ENCODE data around the gene SUGP2. TPM values are rescaled to one million over a fixed set of nuclear protein-coding genes. Genes with fewer than 3 reads are reported as not detected.

Gene SUGP2
- total and polyA plus RNA-seq, 5 experiments from 2014 or later = 7.4 to 136 (median 8.2) TPM

DNA sequence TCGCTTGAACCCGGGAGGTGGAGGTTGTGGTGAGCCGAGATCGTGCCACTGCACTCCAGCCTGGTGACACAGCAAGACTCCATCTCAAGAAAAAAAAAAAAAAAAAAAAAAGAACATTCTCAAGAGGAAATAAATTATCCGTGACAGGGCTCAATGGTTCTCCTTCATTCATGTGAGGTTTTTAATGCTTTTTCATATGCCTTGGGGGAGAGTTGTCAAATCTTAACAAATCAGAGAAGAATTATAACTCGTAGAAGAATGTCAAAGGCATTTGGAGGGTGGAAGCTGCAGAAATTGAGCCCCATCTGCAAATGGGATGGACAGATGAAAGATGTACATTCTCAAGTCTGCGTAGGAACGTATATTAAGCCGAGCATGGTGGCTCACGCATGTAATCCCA is 57.4 kb downstream of the SUGP2 start:
- no peak overlapping the region for H3K27ac Mint-ChIP-seq
- H3K27me3 Mint-ChIP-seq = peaks cover 0 to 19% (median 1%) of the 10 kb centered on the region in 5 donors
- ATAC-seq = no peak
- no peaks in the 10 kb centered on the region for H3K36me3 Mint-ChIP-seq
- no peak for DNase-seq
- no peaks in the 10 kb centered on the region for H3K4me1 Mint-ChIP-seq
- H3K4me3 Mint-ChIP-seq = no peak overlapping the region
- POLR2A ChIA-PET = no interaction called here
- no peaks in the 10 kb centered on the region for H3K9me3 Mint-ChIP-seq

DNA sequence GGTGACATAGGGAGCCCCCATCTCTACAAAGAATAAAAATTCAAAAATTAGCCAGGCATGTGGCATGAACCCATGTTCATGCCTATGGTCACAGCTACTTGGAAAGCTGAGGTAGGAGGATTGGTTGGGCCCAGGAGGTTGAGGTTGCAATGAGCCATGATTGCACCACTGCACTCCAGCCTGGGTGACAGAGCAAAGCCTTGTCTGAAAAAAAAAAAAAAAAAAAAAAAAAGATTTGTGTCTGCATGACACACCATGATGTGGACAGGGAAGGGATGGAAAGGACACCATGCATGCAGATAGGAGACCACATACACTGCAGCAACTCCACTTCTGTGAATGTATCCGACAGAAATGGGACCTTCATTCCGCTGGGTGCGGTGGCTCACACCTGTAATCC is 58.3 kb downstream of the SUGP2 start:
- ATAC-seq (no peak), DNase-seq (no peak)
- Mint-ChIP-seq H3K4me1 (no peaks in the 10 kb centered on the region), H3K36me3 (no peaks in the 10 kb centered on the region), H3K27me3 (peaks cover 0 to 19% (median 1%) of the 10 kb centered on the region in 5 donors), H3K9me3 (no peaks in the 10 kb centered on the region), H3K27ac (no peak overlapping the region), H3K4me3 (no peak overlapping the region)
- POLR2A ChIA-PET = interaction anchor here (0.7 kb wide), 1 partner anchor 103 kb away, joined by 5 read pairs; no protein-coding TSS in a partner anchor

DNA sequence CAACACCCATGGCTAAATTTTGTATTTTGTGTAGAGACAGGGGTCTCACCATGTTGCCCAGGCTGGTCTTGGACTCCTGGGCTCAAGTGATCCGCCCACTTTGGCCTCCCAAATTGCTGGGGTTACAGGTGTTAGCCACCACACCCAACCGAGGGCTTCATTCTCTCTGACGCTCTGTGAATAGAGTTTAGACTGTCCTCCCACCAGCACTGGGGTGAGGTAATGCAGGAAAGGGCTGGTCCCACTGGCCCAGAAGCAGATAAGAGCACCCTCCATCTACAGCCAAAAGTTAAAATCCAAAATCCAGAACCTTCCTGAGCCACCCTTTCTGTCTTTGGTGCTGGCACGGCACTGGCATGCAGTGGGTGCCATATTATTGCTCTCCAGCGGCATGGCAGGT is 60.5 kb downstream of the SUGP2 start:
- peaks cover 0 to 6% (median 0%) of the 10 kb centered on the region in 9 donors for H3K9me3 Mint-ChIP-seq
- H3K4me3 Mint-ChIP-seq = no peak overlapping the region
- DNase-seq (no peak), ATAC-seq (no peak)
- no peaks in the 10 kb centered on the region for H3K36me3 Mint-ChIP-seq
- no peak overlapping the region for H3K27ac Mint-ChIP-seq
- POLR2A ChIA-PET = no interaction called here
- no peaks in the 10 kb centered on the region for H3K4me1 Mint-ChIP-seq
- H3K27me3 Mint-ChIP-seq = peaks cover 0 to 22% (median 4%) of the 10 kb centered on the region in 5 donors

DNA sequence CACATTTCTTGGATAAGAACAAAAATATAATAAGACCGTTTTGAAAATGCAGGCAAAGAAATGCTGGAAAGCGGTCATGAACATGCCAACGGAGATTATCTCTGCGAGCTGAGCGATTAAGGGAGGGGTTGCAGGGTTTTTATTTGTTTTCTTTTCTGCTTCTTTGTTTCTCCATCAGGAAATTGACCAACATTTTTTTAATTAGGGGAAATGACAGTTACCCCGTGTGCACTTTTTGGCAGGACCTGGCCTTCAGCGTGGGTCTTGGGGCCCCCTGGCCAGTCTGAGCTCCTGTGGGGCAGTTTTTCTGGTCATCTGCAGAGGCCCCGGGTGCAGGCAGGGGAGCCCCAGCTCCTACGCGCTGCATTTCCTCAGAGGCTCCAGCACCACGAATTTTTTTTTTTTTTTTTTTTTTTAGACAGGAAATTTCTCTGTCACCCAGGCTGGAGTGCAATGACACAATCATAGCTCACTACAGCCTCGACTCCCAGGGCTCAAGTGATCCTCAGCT is 61.0 kb downstream of the SUGP2 start:
- H3K9me3 Mint-ChIP-seq = peaks cover 0 to 6% (median 0%) of the 10 kb centered on the region in 9 donors
- no peak overlapping the region for H3K4me3 Mint-ChIP-seq
- no peaks in the 10 kb centered on the region for H3K4me1 Mint-ChIP-seq
- no peak for DNase-seq
- no peak overlapping the region for H3K27ac Mint-ChIP-seq
- no peak for ATAC-seq
- POLR2A ChIA-PET = no interaction called here
- H3K36me3 Mint-ChIP-seq = no peaks in the 10 kb centered on the region
- H3K27me3 Mint-ChIP-seq = peaks cover 0 to 22% (median 4%) of the 10 kb centered on the region in 5 donors

DNA sequence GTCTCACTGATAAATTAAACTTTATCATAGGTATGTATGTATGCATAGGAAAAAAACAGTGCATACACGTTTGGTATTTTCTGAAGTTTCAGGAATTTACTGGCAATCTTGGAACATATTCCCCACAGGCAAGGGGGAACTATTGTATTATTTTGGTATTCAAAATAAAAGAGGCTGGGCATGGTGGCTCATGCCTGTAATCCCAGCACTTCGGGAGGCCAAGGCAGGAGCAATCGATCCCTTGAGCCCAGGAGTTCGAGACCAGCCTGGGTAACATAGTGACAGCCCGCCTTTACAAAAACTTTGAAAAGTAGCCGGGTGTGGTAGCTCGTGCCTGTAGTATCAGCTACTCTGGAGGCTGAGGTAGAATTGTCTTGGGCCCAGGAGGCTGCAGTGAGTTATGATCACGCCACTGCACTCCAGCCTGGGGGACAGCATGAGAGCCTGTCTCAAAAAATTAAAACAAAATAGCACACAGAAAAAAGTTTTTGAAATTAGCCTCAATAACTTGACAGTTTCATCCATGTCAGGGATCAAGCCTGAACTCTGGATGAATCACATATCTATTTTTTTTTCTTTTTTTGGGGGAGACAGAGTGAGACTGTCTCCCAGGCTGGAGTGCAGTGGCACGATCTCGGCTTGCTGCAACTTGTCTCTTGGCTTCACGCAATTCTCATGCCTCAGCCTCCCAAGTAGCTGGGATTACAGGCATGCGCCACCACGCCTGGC is 63.2 kb downstream of the SUGP2 start:
- H3K27ac Mint-ChIP-seq = no peak overlapping the region
- POLR2A ChIA-PET = no interaction called here
- no peaks in the 10 kb centered on the region for H3K4me1 Mint-ChIP-seq
- no peaks in the 10 kb centered on the region for H3K36me3 Mint-ChIP-seq
- no peak overlapping the region for H3K4me3 Mint-ChIP-seq
- ATAC-seq (no peak), DNase-seq (no peak)
- H3K9me3 Mint-ChIP-seq = peaks cover 0 to 6% (median 0%) of the 10 kb centered on the region in 9 donors
- H3K27me3 Mint-ChIP-seq = peaks cover 0 to 23% (median 3%) of the 10 kb centered on the region in 5 donors

DNA sequence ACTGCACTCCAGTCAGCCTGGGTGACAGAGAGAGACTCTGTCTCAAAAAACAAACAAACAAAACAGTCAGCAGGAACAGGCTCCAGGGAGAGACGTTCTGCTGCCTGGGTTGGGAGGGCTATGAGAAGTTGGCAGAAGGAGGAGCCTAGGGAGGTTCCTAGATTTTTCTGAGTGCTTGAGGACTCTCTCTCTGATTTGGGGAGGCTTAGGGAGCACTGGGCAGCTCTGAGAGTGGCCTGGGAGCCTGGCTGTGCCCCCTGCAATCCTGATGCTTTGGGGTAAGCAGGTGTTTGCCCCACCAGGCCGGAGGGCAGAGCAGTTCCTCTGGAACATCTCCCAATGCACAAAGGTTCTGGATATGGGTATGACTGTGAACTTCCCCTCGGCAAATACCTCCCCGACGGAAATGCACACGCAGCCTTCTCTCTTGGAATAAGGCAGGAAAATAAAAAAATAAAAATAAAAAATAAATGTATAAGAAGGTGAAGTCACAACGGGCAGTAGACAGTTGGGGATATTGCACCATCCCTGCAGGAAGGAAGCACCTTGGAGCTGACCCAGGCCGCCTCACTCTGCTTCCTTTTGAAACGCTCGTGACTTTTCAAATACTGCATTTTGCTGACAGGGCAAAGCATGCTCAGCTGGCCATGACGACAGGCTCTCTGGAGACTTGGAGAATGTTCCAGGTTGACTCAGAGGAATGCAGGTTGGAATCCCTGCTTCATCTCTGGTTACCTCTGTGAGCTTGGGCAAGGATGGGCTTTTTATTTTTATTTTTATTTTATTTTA is 65.8 kb downstream of the SUGP2 start:
- H3K9me3 Mint-ChIP-seq = peaks cover 0 to 6% (median 0%) of the 10 kb centered on the region in 9 donors
- DNase-seq (no peak), ATAC-seq (no peak)
- peaks cover 0 to 16% (median 0%) of the 10 kb centered on the region in 5 donors for H3K27me3 Mint-ChIP-seq
- POLR2A ChIA-PET = interaction anchor here (0.7 kb wide), 1 partner anchor 132 kb away, joined by 4 read pairs; no protein-coding TSS in a partner anchor
- H3K4me3 Mint-ChIP-seq = no peak overlapping the region
- no peak overlapping the region for H3K27ac Mint-ChIP-seq
- no peaks in the 10 kb centered on the region for H3K36me3 Mint-ChIP-seq
- no peaks in the 10 kb centered on the region for H3K4me1 Mint-ChIP-seq

DNA sequence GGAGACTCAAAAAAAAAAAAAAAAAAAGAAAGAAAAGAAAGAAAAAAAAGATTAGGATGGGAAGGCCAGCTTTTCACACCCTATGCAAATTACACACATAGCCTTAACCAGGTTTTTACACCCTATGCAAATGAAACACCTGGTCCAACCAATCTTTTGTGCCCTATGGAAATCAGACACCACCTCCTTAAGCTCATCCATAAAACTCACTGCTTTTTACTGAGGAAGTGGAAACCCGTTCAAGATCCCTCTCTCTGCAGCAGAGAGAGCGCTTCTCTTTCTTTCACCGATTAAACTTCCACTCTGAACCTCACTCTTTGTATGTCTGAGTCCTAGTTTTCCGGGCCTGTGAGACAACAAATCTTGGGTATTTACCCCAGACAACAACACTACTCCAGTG is 67.0 kb downstream of the SUGP2 start:
- peaks cover 0 to 6% (median 0%) of the 10 kb centered on the region in 9 donors for H3K9me3 Mint-ChIP-seq
- ATAC-seq (no peak), DNase-seq (no peak)
- peaks cover 0 to 13% (median 0%) of the 10 kb centered on the region in 5 donors for H3K27me3 Mint-ChIP-seq
- peaks cover 9 to 12% (median 10%) of the 10 kb centered on the region in 4 donors for H3K4me1 Mint-ChIP-seq
- no peak overlapping the region for H3K4me3 Mint-ChIP-seq
- POLR2A ChIA-PET = no interaction called here
- H3K27ac Mint-ChIP-seq = no peak overlapping the region
- H3K36me3 Mint-ChIP-seq = no peaks in the 10 kb centered on the region

DNA sequence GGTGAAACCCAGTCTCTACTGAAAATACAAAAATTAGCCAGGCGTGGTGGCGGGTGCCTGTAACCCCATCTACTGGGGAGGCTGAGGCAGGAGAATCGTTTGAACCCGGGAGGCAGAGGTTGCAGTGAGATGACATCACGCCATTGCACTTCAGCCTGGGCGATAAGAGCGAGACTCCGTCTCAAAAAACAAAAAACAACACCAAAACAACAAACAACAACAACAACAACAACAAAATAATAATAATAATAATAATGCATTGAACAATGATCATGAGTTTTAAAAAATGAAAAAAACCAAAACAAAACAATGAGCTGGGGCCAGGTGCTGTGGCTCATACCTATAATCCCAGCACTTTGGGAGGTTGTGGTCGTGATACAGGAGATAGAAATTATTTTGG is 69.2 kb downstream of the SUGP2 start:
- Mint-ChIP-seq H3K36me3 (no peaks in the 10 kb centered on the region), H3K4me1 (peaks cover 9 to 14% (median 11%) of the 10 kb centered on the region in 4 donors), H3K27me3 (peaks cover 0 to 15% (median 2%) of the 10 kb centered on the region in 5 donors), H3K4me3 (no peak overlapping the region), H3K9me3 (peaks cover 0 to 4% (median 0%) of the 10 kb centered on the region in 9 donors), H3K27ac (no peak overlapping the region)
- no peak for ATAC-seq
- DNase-seq = no peak
- POLR2A ChIA-PET = no interaction called here

DNA sequence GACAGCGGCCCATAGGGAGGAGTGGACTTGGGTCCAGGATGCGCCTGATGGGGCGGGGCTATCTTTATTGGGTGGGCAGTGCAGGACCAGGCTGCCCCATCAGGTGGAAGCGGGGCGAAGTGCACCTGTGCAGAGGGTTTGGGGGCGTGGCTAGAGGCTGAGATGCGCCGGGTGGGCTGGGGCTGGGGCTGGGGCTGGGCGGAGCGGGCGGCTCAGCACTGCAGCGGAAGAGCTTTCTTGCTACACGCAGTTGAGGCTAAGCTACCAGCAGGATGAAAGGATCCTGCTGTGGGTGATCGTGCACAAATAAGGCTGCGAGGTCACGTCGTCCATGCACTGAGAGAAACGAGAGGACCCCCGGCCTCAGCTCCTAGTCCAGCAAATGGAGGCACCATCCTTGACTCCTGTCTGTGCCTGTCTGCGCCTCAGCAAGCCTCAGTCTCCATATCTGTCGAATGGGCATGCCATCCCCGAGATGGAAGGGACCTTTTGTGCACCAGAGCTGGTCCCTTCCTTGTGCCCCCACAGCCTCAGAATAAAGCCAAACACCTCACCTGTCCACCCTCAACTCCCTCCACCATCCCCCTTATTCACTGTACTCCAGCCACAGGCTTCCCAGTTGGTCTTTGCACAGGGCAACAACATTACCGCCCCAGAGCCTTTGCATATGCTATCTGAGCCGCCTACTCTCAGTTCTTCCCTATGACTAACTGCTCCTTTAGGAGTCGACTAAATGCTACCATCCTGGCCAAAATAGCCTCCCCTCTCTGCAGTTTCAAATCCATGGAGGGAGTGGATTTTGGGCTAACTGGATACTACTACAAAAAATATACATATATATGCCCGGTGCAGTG is 71.3 kb downstream of the SUGP2 start:
- Mint-ChIP-seq H3K36me3 (no peaks in the 10 kb centered on the region), H3K9me3 (no peaks in the 10 kb centered on the region), H3K27me3 (peaks cover 0 to 12% (median 2%) of the 10 kb centered on the region in 5 donors), H3K4me1 (peaks cover 9 to 14% (median 11%) of the 10 kb centered on the region in 4 donors), H3K27ac (peak overlapping the region in 2 of 10 donors; percentile 25 to 63), H3K4me3 (peak overlapping the region; percentile 4 to 67 (median 48))
- POLR2A ChIA-PET = no interaction called here
- DNase-seq (peak in 4 of 10 donors; percentile 15 to 31 (median 26)), ATAC-seq (peak; percentile 76 to 88)

DNA sequence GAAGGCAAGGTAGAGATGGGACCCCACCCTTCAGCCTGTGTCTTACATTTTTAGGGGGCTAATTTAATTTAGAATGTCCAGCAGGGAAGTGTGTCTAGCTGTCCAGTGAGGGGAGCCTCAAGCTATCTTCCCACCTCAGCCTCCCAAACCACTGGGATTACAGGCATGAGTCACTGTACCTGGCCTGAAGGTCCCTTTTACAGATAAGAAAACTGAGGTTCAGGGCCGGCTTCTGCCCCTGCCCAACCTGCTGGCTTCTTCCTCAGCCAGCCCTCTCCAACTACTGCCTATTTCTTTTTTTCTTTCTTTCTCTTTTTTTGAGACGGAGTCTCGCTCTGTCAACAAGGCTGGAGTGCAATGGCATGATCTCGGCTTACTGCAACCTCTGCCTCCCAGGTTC is 72.9 kb downstream of the SUGP2 start:
- peaks cover 9 to 14% (median 11%) of the 10 kb centered on the region in 4 donors for H3K4me1 Mint-ChIP-seq
- H3K27me3 Mint-ChIP-seq = peaks cover 0 to 12% (median 2%) of the 10 kb centered on the region in 5 donors
- no peak overlapping the region for H3K4me3 Mint-ChIP-seq
- DNase-seq (no peak), ATAC-seq (no peak)
- POLR2A ChIA-PET = no interaction called here
- peaks cover 0 to 3% (median 0%) of the 10 kb centered on the region in 9 donors for H3K9me3 Mint-ChIP-seq
- H3K27ac Mint-ChIP-seq = no peak overlapping the region
- H3K36me3 Mint-ChIP-seq = no peaks in the 10 kb centered on the region

DNA sequence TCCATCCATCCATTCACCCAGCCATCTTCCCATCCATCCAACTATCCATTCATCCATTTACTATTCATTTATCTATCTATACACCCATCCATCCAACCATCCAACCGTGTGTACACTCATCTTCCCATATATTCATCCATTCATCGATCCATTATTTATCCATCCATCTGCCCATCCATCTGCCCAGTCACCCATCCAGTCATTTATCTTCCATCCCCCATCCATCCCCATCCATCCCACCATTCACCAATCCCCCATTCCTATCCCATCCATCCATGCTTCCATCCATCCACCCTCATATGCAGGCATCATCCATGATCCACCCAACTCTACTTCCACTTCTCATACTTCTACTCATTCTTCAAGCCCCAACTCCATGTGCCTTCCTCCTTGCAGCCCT is 78.3 kb downstream of the SUGP2 start:
- no peak for DNase-seq
- H3K4me1 Mint-ChIP-seq = peaks cover 0 to 2% (median 0%) of the 10 kb centered on the region in 4 donors
- peaks cover 0 to 4% (median 2%) of the 10 kb centered on the region in 5 donors for H3K27me3 Mint-ChIP-seq
- POLR2A ChIA-PET = no interaction called here
- H3K36me3 Mint-ChIP-seq = no peaks in the 10 kb centered on the region
- H3K4me3 Mint-ChIP-seq = no peak overlapping the region
- ATAC-seq = no peak
- peaks cover 0 to 15% (median 0%) of the 10 kb centered on the region in 9 donors for H3K9me3 Mint-ChIP-seq
- H3K27ac Mint-ChIP-seq = no peak overlapping the region

DNA sequence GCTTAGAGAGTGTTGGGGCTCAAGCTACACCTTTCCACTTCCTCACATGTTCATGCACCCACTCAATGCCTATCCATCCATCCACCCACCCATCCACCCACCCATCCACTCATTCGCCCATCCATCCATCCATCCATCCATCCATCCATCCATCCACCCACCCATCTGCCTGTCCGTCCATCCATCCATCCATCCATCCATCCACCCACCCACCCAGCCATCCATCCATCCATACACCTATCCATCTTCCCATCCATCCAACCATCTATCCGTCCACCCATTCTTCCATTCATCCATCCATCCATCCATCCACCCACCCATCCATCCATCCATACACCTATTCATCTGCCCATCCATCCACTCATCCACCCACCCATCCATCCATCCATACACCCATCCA is 79.2 kb downstream of the SUGP2 start:
- DNase-seq (no peak), ATAC-seq (no peak)
- Mint-ChIP-seq H3K27ac (no peak overlapping the region), H3K4me1 (peaks cover 0 to 2% (median 0%) of the 10 kb centered on the region in 4 donors), H3K9me3 (peaks cover 0 to 15% (median 0%) of the 10 kb centered on the region in 9 donors), H3K27me3 (peaks cover 0 to 4% (median 2%) of the 10 kb centered on the region in 5 donors), H3K4me3 (no peak overlapping the region), H3K36me3 (no peaks in the 10 kb centered on the region)
- POLR2A ChIA-PET = no interaction called here
